KMS-11 (cell line): ENCODE measurements around the gene CMTM7.
A peak's percentile ranks its signal among the peaks of the same experiment; 100 is the strongest.

Experiments
- H2AFZ ChIP-seq: fragments of 200-600 bp; sonication (generic); 2 replicates; pipeline ENCODE4 v1.6.1; 2016; ENCODE audit warnings: antibody characterized with exemption, mixed run types, low read depth
- H3K27ac ChIP-seq: fragments of 200-600 bp; sonication (generic); 2 replicates; pipeline ENCODE4 v1.6.1; 2016; ENCODE audit warnings: mild to moderate bottlenecking, mixed run types
- H3K27me3 ChIP-seq: fragments of 200-600 bp; sonication (generic); 2 replicates; pipeline ENCODE4 v1.6.1; 2017; ENCODE audit warnings: mild to moderate bottlenecking, low read depth, mixed run types, moderate library complexity; ENCODE audit not compliant: insufficient read depth
- H3K36me3 ChIP-seq: fragments of 200-600 bp; sonication (generic); 2 replicates; pipeline ENCODE4 v1.6.1; 2017; ENCODE audit warnings: mild to moderate bottlenecking, mixed run types; ENCODE audit not compliant: insufficient read depth
- H3K4me1 ChIP-seq: fragments of 200-600 bp; sonication (generic); 2 replicates; pipeline ENCODE4 v1.6.1; 2016; ENCODE audit warnings: mild to moderate bottlenecking, low read depth, mixed run types; ENCODE audit not compliant: poor library complexity, severe bottlenecking
- H3K4me2 ChIP-seq: fragments of 200-600 bp; sonication (generic); 2 replicates; pipeline ENCODE4 v1.7.0; 2016; ENCODE audit warnings: mild to moderate bottlenecking, mixed run types
- H3K4me3 ChIP-seq: fragments of 200-600 bp; sonication (generic); IDR thresholded peaks from 2 replicates; pipeline ENCODE4 v1.6.1; 2017; ENCODE audit warnings: low read depth, low read length, mixed read lengths; ENCODE audit not compliant: insufficient read depth
- H3K79me2 ChIP-seq: fragments of 200-600 bp; sonication (generic); 2 replicates; pipeline ENCODE4 v1.6.1; 2016; ENCODE audit warnings: low read depth, mixed run types; ENCODE audit not compliant: insufficient read depth
- H3K9ac ChIP-seq: fragments of 200-600 bp; sonication (generic); 2 replicates; pipeline ENCODE4 v1.6.1; 2016; ENCODE audit warnings: mild to moderate bottlenecking, mixed run types
- H4K20me1 ChIP-seq: fragments of 200-600 bp; sonication (generic); 2 replicates; pipeline ENCODE4 v1.6.1; 2016; ENCODE audit warnings: mild to moderate bottlenecking, mixed run types; ENCODE audit not compliant: insufficient read depth
- CTCF ChIP-seq: fragments of 200-600 bp; sonication (generic); conservative IDR thresholded peaks from 2 replicates; pipeline ENCODE4 v1.6.1; 2017; ENCODE audit warnings: low read depth, mild to moderate bottlenecking, antibody characterized with exemption, low read length, moderate library complexity, mixed read lengths

CMTM7 gene

GRCh38 chr3:32432711-32433530 is 41.3 kb downstream of the CMTM7 start:
- Histone ChIP-seq H3K4me1 (peaks cover 99% of the 10 kb centered on the region), H3K4me3 (peak overlapping the region; percentile 9), H3K79me2 (peaks cover 49% of the 10 kb centered on the region), H3K9ac (peak overlapping the region; percentile 23; the same call in 1 of the 2 replicates), H2AFZ (no peak overlapping the region), H3K36me3 (no peaks in the 10 kb centered on the region), H3K27me3 (no peaks in the 10 kb centered on the region), H3K27ac (peak overlapping the region; percentile 88), H4K20me1 (no peaks in the 10 kb centered on the region), H3K4me2 (peak overlapping the region; percentile 91)
- no peak for TF ChIP-seq CTCF

- peak overlapping the region; percentile 91; the same call in 1 of the 2 replicates for H3K4me2 ChIP-seq
- peaks cover 99% of the 10 kb centered on the region for H3K4me1 ChIP-seq
- H3K79me2 ChIP-seq: peaks cover 48% of the 10 kb centered on the region
- H3K27ac ChIP-seq: peak overlapping the region; percentile 88; the same call in 1 of the 2 replicates
- no peak for TF ChIP-seq CTCF
- H3K9ac ChIP-seq: no peak overlapping the region
- H3K36me3 ChIP-seq: no peaks in the 10 kb centered on the region
- H4K20me1 ChIP-seq: no peaks in the 10 kb centered on the region
- no peaks in the 10 kb centered on the region for H3K27me3 ChIP-seq
- no peak overlapping the region for H2AFZ ChIP-seq
- H3K4me3 ChIP-seq: no peak overlapping the region
These were observed 42.6 kb downstream of the CMTM7 start for GRCh38 chr3:32434206-32434605.

GRCh38 chr3:32435911-32436815 is 44.5 kb downstream of the CMTM7 start:
- H3K27me3 ChIP-seq: no peaks in the 10 kb centered on the region
- H3K36me3 ChIP-seq: no peaks in the 10 kb centered on the region
- TF ChIP-seq CTCF: no peak
- peaks cover 30% of the 10 kb centered on the region for H3K79me2 ChIP-seq
- H4K20me1 ChIP-seq: no peaks in the 10 kb centered on the region
- peak overlapping the region; percentile 21; the same call in 1 of the 2 replicates for H3K4me2 ChIP-seq
- no peak overlapping the region for H3K4me3 ChIP-seq
- no peak overlapping the region for H3K27ac ChIP-seq
- no peak overlapping the region for H3K9ac ChIP-seq
- no peak overlapping the region for H2AFZ ChIP-seq
- peaks cover 86% of the 10 kb centered on the region for H3K4me1 ChIP-seq

- peaks cover 79% of the 10 kb centered on the region for H3K4me1 ChIP-seq
- H3K27me3 ChIP-seq: no peaks in the 10 kb centered on the region
- H3K4me2 ChIP-seq: peak overlapping the region; percentile 21; the same call in 1 of the 2 replicates
- H3K9ac ChIP-seq: no peak overlapping the region
- no peak overlapping the region for H3K27ac ChIP-seq
- peaks cover 24% of the 10 kb centered on the region; the same call in 1 of the 2 replicates for H3K79me2 ChIP-seq
- no peaks in the 10 kb centered on the region for H4K20me1 ChIP-seq
- no peaks in the 10 kb centered on the region for H3K36me3 ChIP-seq
- no peak overlapping the region for H3K4me3 ChIP-seq
- TF ChIP-seq CTCF: no peak
- H2AFZ ChIP-seq: no peak overlapping the region
These were observed 45.1 kb downstream of the CMTM7 start for GRCh38 chr3:32436816-32437189.
